Activated CD8-positive, alpha-beta memory T cell treated with anti-CD3 and anti-CD28 coated beads for 48 hours (primary cell): Measurements from ENCODE around the gene ING5.

Experiments used
- DNase-seq, 3 experiments: peaks; one replicate each; pipeline ENCODE4 v3.0.0-alpha.2; 2020; ENCODE audit warnings: low read depth in 2 of 3, low spot score in 2 of 3

The ING5 gene

DNA sequence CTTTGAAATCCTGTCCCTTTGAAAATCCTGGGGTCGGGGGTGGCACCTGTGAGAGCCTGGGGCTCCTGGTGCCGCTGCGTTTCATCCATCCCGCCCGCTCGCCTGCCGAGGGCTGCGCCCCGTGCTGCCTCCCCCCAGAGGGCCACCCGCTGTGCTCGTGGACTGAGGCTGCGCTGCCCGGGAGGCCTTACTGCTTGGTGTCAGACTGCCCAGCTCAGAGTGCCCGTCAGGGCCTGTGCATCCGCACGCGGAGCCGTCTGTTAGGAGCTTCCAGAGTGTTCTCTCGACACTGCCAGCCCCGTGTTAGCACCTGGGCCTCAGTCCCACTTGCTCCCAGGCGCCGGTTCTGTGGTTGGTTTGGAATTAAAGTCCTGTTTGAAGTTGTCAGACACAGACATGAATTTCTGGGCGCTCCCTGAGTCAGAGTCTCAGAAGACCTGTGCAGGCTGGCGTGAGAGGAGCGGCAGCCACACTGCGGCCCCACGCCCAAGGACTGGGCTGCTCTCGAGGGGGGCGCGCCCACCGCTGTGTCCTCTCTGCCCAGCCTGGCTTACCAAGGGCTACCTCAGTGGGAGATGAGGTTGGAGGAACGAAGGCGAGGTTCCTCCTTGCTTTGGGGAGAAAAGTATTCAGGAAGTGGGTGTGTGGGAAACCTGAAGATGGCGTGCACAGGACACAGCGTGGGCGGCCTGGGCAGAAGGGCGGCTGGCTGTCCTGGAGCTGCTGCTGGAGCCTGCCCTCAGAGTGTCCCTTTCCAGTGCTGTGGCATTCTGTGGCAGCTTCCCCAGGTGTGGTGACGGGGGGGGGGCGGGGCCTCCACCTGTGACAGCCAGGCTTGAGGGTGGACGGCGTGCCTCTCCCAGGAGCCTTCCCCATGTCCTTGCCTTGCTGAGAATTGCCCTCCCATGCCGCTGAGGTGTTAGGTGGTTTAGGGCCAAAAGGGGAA, 29.3 kb upstream of the ING5 start:
- no peak for DNase-seq

DNA sequence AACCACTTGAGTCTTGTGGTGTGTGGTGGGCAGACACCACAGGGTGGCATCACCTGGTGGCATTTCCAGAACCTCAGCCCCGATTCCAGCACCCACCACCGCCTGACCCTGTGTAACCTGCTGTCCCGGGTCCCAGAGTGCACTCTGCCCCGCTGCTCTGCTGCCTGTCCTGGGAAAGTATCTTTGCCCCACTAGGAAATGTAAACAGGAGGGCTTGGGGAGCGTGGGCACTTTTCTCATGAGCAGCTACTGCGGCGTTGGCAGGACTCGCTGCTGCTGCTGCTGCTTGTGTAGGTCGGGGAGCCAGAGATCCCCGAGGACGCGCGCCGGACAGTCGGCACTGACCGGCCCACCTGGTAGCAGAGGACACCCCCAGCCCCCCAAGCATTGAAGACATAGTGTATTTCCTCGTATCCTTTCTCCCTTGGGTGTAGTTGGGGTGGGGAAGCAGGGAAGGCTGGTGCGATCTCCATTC, 28.6 kb upstream of the ING5 start:
- no peak for DNase-seq

DNA sequence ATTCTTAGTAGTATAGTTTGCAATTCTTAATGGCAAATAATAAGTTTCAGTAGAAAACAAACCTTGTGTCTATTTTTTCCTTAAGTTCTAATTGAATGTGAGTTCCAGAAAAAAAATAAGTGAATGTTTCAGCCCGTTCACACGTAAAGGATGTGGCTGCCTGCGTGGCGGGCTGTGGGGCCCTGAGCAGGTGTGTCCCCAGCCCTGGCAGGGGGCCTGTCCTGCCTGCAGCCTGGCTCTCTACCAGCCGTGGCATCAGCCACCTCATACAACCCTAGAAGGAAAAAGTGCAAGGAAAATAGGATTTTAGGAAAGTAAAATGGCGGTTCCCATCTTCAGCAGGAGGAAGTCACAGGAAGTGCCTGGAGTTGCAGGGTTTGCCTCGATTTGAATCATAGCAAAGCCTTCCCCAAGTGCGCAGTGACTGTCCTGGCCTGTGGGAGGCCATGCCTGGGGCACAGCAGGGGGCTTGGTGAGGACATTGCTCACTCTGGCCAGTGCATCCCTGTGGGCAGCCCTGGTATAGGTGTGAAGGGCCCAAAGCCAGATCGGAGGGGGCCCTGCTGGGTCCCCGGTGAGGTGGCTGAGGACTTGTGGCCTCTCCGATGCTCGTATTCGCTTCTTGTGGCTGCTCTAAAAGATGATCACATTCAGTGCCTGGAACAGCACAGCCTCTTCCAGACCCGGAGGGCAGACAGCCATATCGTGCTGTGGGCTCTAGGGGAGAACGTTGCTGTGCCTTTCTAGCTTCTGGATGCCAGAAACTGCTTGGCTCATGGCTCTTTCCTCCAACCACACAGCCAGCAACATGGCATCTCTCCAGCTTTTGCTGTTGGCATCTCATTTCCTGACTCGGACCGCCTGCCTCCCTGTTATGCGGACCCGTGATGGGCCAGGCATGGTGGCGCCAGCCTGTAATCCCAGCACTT, 27.8 kb upstream of the ING5 start:
- DNase-seq = no peak

DNA sequence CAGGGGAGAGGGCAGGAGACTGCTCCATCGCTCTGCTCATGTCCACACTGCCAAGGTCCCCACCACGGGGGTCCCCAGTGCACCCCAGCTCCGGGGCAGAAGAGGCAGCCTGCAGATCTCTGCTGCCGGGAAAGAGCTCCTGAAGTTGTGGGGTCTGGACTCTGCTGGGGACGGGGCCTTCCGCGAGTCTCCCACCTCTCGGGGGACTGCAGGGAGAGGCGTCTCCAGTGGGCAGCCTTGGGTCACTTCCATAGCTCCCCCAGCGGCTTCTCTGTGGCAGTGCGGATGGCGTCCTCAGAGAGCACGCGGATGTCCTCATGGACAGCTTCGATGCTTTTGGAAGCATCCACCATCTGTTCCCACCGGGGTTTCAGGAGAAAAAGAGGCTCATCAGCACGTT, 26.0 kb upstream of the ING5 start:
- no peak for DNase-seq

DNA sequence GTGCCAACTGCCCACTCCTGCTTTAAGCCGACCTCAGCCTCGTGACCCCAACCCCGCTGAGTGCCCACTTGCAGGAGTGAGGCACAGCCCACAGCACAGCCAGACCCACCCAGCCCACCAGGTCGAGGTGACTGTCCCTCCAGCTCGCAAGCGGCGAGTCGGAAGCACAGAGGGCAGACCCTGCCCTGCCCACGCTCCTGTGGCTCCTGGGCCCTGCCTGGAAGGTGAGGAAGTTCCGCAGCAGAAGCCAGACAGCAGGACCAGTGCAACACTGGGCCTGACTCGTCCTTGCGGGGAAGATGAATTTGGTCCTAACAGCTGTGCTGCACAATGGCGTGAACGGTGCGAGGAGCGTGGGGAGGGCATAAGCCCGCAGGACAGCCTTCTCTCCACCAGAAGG, 25.2 kb upstream of the ING5 start:
- no peak for DNase-seq

DNA sequence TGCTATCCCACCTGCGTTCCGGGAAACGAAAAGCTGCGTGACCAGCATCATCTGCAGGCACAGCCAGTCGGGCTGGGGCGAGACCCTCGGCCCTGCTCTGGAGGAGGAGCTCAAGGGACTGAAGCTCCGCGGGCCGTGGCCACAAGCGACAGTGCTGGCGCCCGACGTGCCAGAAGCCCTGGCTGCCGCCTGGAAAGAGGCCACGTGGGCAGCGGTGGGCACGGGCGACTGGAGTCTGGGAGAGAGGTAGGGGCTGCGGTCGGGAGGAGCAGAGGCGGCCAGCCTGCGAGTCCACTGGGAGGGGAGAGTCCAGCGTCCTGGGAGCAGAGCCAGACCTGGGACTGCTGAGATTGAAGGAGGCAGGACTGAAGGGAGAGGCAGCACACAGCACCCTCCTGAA, 24.4 kb upstream of the ING5 start:
- DNase-seq = no peak

DNA sequence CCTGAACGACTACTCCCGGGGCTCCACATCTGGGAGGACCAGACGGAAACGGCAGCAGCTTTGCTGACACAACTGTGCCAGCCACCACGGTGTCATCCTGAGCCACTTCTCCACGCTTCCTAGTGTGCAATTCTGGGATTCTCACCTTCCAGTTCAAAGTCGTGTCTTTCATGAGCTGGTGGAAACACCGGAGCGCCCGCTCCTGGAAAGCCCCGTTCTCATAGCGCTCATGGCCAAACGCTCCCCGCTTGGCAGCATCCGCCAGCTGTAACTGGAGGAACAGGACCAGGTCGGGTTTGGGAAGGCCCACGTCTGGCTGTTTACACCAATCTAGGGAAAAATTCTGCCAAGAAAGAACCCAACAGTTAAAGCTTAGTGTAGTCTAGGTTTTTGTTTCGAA, 23.5 kb upstream of the ING5 start:
- DNase-seq = no peak

DNA sequence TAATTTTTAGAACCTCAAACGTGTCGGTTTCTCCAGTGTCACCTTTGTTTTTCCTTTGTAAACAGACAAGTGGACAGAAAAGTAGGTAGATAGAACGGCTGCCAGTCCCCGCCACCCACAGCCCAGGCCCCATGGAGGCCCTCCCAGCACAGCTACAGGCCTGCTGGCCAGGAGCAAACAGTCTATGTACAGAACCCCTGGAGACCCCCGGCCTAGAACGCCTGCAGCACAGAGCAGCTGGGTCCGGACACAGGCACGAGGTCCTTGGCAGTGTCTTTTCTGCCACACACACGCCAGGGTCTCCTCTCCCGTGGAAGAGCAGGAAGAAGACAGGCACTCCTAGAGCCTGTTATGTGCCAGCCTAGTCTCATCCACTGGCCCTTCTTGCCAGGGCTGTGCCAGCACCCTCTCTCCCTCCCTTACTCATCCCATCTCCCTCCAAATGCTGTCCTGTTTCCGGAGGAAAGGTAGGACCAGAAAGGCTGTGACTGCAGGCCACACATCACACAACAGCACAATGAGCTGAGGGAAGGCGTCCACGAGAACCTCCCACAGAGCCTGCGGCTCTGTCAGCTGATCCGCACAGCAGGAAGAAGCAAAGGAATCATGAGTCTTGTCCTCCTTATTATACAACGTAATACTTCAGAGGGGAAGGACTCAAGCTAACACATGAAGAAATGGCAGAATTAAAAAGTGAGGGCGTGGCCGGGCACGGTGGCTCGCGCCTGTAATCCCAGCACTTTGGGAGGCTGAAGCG, 22.9 kb upstream of the ING5 start:
- no peak for DNase-seq

DNA sequence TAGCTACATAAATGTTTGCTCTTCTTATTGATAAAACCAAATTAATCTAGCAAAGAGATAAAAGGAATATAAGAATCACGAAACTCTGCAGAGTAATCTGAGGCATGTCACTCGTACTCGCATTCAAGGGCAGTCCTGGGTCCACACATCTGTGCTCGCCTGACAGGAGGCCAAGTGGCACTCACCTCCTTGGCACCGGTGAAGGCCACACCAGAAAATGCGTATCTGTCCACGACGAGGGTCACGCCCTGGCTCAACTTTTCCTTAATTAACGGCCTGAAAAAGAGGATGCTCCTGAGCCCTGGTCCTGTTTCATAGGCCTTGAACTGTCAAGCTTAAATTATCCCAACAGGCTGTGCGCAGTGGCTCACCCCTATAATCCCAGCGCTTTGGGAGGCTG, 21.8 kb upstream of the ING5 start:
- DNase-seq = no peak

DNA sequence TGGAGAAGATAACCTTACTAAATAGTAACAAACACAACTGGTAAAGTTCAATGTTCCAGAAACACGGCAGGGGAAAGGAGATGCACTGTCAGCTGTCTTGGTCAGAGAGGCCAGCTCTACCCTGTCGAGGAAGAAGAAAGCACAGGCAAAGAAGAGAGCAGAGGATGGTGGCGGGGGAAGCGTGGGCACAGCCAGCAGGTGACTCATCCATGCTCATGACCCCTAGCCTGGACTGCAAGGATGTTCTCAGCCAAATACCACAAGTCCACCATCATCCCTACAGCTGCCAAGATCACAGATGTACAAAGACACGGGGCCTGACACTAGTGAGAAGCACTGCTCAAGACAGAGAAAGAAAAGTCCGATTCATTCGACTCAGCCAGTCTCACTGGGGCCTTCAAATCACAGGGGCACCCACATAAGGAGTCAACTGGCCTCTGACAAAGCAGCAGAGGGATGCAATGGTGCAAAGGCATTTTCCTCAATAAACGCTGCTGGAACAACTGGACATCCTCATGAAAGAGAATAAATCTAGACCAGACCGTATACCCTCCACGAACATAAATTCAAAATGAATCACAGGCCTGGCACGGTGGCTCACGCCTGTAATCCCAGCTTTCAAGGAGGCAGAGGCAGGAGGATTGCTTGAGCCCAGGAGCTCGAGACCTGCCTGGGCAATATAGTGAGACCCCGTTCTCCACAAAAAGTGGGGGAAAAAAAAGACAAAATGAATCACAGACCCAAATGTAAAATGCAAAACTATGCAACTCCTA, 20.8 kb upstream of the ING5 start:
- no peak for DNase-seq

DNA sequence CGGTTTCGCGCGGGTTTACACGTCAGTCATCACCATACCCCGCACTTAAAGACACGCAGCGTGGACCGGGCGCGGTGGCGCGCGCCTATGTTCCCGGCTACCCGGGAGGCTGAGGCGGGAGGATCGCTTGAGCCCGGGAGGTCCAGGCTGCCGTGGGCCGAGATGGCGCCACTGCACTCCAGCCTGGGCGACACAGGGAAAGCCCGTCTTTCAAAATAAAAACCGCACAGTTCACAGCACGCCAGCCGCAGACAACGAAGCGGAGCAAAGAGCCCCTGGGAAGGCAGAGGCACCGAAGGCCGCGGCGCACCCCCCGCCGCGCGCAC, 15.6 kb upstream of the ING5 start:
- no peak for DNase-seq

DNA sequence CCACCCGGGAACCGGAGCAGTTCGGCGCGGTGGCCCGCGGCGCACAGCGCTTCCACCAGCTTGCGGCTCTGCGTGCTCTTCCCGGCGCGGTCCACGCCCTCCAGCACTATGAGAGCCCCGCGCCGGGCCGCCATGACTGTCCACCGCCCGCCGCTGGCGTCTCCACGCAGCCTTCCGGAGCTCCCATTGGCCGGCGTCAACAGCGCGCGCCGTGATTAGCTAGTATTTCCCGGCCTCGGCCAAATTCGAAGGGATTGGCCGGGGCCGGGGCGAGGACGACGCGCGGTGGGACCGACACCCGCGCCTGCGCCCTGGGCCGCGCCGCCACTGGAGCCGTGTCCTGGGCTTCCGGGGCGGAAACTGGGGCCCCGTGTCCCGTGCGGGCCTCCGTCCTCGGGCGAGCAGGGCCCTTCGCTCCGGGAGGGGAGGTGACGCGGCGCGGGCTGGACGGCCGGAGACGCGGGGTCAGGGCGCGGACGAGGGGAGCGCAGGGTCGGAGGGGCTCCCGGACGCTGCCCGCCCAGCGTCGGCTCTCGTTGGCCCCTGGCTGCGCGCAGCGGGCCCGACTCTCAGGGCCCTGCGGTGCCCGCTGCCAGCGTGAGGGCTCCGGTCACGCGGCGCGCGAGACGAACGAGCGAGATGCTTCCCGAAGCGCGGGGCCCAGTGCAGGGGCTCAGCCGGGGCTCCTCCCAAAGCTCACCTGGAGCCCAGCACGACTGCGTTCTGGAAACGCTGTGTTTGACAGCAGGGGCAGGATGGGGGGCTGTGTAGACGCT, 15.0 kb upstream of the ING5 start, which contains the start of gene DTYMK:
TSS of gene DTYMK (minus strand) at position 166 of the 776 bp plus-strand sequence. CDS start at position 134, 32 bp downstream.
- peak; percentile 90 to 93 (median 93) for DNase-seq

DNA sequence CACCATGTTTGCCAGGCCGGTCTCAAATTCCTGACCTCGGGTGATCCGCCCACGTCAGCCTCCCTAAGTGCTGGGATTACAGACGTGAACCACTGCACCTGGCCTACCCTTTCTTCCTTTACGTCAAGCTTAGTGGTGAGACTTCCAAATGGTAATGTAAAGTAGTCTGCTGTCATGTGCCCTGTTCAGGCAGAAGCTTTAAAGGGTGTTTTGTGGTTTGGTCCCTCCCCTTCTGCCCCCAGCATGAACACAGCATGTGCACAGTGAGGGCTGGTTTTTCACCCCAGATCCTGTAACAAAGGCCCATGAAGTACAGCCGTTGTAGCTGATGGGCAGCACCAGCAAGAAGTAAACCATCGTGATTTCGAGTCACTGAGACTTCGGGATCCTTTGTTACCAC, 12.5 kb upstream of the ING5 start:
- DNase-seq = no peak

DNA sequence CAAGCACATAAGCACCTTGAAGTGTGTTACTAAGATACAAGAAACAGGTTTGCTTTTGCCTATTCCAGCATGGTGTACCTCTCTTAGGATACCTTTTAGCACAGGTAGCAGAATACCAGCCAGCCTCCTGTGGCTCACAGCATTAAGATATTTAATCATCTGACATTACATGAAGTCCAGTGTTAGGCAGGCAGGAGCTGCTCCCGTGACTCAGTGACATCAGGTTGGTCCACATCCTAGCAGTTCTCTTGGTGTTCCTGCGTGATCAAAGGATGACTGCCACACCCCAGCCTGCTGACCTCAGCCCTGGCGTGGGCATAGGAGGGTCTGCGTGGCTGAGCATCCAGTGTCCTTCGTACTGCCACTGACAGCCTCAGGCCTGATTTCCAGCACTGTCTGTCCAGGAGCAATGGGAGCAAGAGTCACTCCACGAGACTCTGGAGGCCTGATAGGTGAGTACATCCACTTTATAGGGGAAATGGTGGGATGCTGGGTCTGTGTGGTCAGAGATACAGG, 11.6 kb upstream of the ING5 start:
- no peak for DNase-seq

DNA sequence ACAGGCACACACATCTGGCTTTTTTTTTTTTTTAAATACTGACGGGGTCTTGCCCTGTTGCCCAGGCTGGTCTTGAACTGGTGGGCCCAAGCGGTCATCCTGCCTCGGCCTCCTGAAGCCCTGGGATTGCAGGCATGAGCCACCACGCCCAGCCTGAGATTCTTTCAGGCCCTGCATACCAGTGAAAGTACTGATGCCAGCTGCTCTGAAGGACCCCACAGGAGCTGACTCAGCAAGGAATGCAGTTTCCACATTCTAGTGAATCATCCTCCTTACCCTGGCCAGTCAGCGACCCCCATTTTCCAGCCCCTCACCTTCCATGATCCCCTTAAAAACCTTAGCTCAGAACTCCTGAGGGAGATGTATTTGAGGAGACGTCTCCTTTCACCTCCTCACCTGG, 9.4 kb upstream of the ING5 start:
- no peak for DNase-seq

DNA sequence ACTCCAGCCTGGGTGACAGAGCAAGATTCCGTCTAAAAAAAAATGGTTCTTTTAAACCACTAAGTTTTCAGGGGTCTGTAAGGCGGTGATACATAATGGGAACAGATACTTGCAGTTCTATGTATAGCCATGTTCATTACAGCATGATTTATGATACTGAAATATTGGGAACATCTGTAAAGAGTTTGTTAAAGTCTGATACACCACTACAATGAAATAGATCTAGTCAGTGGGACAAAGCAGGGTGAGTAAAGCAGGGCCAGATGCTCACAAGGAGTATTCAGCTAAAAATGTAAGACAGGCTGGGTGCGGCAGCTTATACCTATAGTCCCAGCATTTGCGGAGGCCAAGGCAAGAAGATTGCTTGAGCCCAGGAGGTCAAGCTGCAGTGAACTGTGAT, 6.2 kb upstream of the ING5 start:
- no peak for DNase-seq

DNA sequence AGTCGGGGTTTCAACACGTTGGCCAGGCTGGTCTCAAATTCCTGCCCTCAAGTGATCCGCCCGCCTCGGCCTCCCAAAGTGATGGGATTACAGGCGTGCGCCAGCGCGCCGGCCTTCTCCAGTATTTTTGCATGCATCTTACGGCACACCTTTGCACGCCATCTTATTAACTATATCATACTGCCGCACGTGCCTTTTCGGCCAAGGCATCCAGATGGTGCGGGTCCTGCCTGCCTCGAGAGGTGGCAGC, 765 bp upstream of the ING5 start:
- DNase-seq = no peak

DNA sequence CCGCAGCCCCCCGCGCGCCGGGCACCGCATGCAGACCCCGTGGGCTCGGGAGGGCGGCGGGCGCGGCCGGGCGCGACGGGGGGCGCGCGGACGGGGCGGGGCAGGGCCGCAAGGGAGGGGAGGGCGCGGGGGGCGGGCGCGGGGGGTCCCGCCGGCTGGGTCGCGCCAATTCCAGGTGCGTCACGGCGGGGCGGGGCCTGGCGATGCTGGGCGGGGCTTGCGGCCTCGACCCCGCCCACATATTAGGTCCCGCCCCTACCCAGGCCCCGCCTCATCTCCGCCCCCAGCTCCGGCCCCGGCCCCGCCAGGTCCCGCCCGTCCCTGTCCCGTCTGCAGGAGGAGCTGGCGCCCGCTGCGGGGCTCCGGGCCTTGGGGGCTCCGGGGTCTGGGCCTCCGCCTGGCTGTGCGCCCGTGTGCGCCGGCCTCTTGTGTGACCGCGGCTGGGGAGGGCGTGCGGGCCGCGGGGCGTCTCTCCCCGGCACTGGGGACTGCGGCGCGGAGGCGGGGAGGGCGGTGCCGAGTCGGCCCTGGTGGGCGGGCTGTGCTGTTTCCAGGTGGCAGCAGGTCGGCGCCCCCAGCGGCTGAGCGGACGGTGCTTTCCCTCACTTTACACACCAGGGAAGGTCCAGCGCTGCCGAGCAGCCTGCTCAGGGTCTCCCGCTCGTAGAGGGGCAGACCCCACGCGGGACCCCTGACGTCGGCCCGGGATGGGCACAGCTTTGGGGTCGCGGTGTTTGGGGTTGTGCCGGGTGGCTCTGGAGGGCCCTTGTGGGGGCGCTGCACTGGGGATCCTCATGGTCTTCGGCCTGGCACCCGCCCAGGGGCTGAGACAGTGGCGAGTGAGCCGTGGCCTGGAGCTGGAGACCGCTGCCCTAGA, 554 bp downstream of the ING5 start:
- DNase-seq = peak; percentile 76 to 91 (median 88)
